Stimulated activated CD8-positive, alpha-beta memory T cell treated with anti-CD3 and anti-CD28 coated beads, Interleukin-12 subunit alpha, Interleukin-12 subunit beta, amount 100 ng/mL, for 1 hour (primary cell): Measurements from ENCODE around the gene GALNT17.

ENCODE experiments used
- DNase-seq: peaks from one replicate; pipeline ENCODE4 v3.0.0-alpha.2; 2020; ENCODE audit warnings: low read depth

The GALNT17 gene

DNA sequence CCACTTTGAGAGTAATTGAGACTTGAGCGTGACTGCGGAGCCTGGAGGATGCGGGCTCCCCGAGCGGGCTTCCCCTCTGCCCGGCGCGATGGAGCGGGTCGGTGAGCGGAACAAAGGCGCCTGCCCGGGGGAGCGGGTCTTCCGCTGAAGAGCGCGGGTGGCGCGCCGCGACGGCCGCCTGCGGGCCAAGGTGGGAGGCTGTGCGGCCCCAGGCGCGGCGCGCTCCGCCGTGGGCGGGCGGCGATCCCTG, at the start of gene GALNT17:
Gene GALNT17 (plus strand): TSS at position 18 of the 250 bp plus-strand sequence.
- DNase-seq: no peak

GRCh38 chr7:71095266-71095860, 36.6 kb upstream of the GALNT17 start:
- no peak for DNase-seq

GRCh38 chr7:71096351-71096750, 35.6 kb upstream of the GALNT17 start:
- DNase-seq: no peak

DNA sequence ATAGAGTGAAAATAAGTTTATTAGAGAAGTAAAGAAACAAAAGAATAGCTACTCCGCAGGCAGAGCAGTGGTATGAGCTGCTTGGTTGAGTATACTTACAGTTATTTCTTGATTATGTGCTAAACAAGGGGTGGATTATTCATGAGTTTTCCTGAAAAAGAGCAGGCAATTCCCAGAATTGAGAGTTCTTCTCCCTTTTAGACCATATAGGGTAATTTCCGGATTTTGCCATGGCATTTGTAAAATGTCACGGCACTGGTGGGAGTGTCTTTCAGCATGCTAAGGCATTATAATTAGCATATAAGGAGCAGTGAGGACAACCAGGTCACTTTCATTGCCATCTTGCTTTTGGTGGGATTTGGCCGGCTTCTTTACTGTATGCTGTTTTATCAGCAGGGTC, 25.7 kb upstream of the GALNT17 start:
- no peak for DNase-seq

- DNase-seq: no peak
Observed at GRCh38 chr7:71112436-71112835, 19.5 kb upstream of the GALNT17 start.

- no peak for DNase-seq
Observed at GRCh38 chr7:71120096-71120495, 11.8 kb upstream of the GALNT17 start.

- DNase-seq: no peak
Observed at GRCh38 chr7:71129126-71129525, 2.8 kb upstream of the GALNT17 start.

GRCh38 chr7:71130031-71130679, 1.8 kb upstream of the GALNT17 start:
- DNase-seq: no peak

- DNase-seq: no peak
Observed at GRCh38 chr7:71131256-71132126, 453 bp upstream of the GALNT17 start.

GRCh38 chr7:71132377-71133231, 660 bp downstream of the GALNT17 start:
- no peak for DNase-seq

- no peak for DNase-seq
Observed at GRCh38 chr7:71133232-71133622, 1.3 kb downstream of the GALNT17 start.

- no peak for DNase-seq
Observed at GRCh38 chr7:71133856-71134255, 1.9 kb downstream of the GALNT17 start.

DNA sequence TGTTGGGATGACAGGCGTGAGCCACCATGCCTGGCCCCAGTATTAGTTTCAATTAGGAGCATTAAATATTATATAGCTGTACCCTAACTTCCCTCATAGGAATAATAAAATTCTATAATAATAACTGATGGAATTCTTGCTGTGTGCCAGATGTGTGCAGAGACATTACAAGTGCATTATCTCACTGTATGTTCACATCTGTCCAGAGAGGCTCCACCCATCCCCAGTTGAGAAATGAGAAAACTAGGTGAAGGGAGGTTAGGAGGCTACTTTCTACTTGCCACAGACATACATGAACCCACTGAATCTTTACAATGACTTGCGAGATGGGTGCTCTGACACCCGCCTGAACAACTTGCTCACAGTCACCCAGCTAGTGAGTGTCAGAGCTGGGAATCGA, 3.2 kb downstream of the GALNT17 start:
- no peak for DNase-seq

DNA sequence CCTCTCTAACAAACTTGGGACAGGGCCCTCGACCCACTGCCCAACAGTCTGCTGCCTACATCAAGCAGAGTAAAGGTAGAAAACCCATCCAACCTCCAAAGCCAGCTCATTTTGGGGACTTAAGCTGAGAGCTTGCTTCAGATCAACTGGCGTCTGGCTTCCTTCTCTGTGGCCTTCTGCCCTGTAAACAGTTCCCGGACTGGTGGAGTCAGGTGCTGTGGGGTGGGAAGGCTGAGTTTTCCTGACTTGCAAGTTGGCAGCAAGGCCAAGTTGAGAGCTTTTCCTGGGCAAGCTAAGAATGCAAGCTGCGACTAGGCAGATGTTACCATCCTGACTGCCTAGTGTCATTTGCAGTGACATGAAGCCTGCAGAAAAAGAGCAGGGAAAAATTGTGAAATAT, 3.7 kb downstream of the GALNT17 start:
- no peak for DNase-seq

GRCh38 chr7:71137479-71137878, 5.5 kb downstream of the GALNT17 start:
- no peak for DNase-seq

GRCh38 chr7:71140264-71140663, 8.3 kb downstream of the GALNT17 start:
- no peak for DNase-seq

- no peak for DNase-seq
Observed at GRCh38 chr7:71144963-71145362, 13.0 kb downstream of the GALNT17 start.

DNA sequence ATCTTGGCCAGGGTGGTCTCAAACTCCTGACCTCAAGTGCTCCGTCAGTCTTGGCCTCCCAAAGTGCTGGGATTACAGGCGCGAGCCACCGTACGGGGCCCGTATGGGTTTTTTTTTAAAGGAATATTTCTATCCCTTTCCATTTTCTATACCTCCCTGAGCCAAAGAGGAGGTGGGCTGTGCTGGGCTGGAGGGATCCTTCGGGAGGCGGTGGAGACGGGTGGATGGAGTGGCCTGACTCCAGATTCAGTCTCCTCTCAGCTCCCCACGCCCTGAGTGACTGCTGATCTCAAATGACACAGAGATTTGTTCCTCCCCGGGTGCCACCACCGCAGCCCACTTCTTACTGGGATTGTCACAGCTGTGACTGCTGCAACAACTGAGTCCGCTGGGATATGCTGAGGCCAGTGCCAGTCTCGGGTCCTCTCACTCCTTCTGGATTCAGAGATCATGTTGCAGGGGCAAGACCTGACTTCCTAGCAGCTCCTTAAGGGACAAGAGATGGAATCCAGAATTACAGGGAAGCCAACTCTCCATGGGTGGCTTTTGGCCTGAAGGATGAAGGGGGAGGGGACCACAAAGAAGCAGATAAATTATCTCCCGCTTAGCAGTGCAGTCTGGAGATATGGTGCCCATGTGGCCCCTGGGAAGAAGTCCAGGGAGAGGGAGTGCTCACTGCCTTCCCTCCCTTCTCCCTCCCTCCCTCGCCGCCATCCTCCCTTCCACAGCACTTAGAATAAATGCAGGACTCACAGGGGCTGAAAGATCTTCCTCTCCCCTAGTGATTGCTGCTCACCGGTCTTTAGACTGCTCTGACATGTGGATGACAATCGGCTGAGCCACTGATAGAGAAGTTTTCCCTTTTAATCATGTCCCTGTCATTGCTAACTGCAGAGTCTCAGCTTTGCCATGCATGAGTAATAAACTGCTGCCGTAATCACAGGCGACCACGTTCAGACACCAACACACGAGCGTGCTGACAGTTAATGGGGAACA, 14.3 kb downstream of the GALNT17 start:
- no peak for DNase-seq

GRCh38 chr7:71148098-71148497, 16.2 kb downstream of the GALNT17 start:
- DNase-seq: no peak

DNA sequence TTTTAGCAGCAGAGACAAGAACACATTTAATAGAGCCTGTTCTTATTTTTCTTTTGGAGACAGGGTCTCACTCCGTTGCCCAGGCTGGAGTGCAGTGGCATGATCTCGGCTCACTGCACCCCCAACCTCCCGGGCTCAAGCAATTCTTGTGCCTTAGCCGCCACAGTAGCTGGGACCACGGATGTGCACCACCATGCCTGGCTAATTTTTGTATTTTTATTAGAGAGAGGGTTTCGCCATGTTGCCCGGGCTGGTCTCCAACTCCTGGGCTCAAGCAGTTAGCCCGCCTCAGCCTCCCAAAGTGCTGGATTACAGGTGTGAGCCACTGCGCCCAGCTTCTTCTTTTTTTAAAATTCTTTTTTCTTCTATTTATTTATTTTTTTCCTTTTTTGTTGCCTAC, 23.3 kb downstream of the GALNT17 start:
- DNase-seq: no peak

DNA sequence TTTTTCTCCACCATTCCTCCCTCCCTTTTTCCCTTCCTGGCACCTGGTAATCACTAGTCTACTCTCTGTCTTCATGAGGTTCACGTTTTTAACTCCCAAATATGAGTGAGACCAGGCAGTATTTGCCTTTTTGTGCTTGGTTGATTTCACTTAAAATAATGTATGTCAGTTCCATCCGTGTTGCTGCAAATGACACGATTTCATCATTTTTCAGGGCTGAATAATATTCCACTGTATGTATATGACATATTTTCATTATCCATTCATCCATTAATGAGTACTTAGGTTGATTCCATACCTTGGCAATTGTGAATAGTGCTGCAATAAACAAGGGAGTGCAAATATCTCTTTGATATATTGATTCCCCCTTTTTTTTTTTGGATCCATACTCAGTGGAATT, 25.8 kb downstream of the GALNT17 start:
- no peak for DNase-seq
